ENCODE data around the gene CTTNBP2NL. TPM values are rescaled to one million over a fixed set of nuclear protein-coding genes. Genes with fewer than 3 reads are reported as not detected.
A peak's percentile ranks its signal among the peaks of the same experiment; 100 is the strongest.

CTTNBP2NL gene
- total RNA-seq, 1 experiment from 2014 or later, result 38.8 TPM

DNA sequence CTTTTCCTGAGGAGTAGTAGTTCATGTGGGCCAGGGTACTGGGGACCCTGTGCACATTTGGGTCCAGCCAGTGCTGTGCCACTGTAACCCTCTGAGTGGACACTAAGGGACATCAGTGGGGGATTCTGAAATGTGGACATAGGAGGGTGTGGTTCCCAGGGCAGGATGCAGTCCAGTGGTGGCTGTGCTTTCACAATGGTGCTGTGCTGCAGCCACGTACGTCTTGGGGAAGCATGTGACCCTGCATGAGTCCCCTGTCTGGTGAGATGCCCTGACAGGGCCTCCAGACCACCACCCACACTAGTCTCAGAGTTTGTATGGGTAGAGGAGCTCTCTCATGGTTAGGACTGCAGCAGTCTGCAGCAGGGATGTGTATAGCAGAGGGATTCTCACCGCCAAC lies 75.0 kb downstream of the CTTNBP2NL start:
- peaks cover 16 to 19% of the 10 kb centered on the region in 2 experiments for H3K4me1 Mint-ChIP-seq

More for the DNA sequence above, 75.0 kb downstream of the CTTNBP2NL start:
- H4K8ac ChIP-seq (replicated peaks; ENCODE audit: insufficient read length, low read depth, low read length), result no peak overlapping the region
- H3K79me1 ChIP-seq (ENCODE audit: insufficient read depth, low read depth, low read length, poor library complexity, severe bottlenecking), result no peaks in the 10 kb centered on the region
- no peaks in the 10 kb centered on the region for H3K79me2 ChIP-seq (ENCODE audit: insufficient read depth, low read length)
- no peak overlapping the region for H3K9ac ChIP-seq (ENCODE audit: extremely low read depth, insufficient read length, low read length)
- H2BK120ac ChIP-seq (ENCODE audit: low read depth, low read length, poor library complexity, severe bottlenecking), result no peak overlapping the region
- H4K91ac ChIP-seq (ENCODE audit: insufficient read length, low read depth, low read length), result no peak overlapping the region
- H3K27ac ChIP-seq (ENCODE audit: insufficient read length, low read depth, low read length), result no peak overlapping the region
- Mint-ChIP-seq H3K36me3 (ENCODE audit: insufficient read depth in 1 of 3, low read depth in 3 of 3) (peaks cover 0 to 1% (median 0%) of the 10 kb centered on the region in 3 experiments; a peak in 2 of 7 replicates), H3K4me3 (no peak overlapping the region; a peak in 1 of 5 replicates), H3K27ac (peak overlapping the region in 1 of 3 experiments; percentile 25; a peak in 1 of 7 replicates), H3K27me3 (ENCODE audit: low read depth) (peaks cover 7% of the 10 kb centered on the region), H3K9me3 (peaks cover 0 to 6% of the 10 kb centered on the region in 2 experiments; a peak in 2 of 5 replicates)
- no peak for TF ChIP-seq CTCF (conservative IDR thresholded peaks at IDR 0.05)
- H3K27me3 ChIP-seq (ENCODE audit: insufficient read depth, low read length), result 0 out of 2 replicates have a peak, but pooled peaks cover 2% of the 10 kb centered on the region
- no peak for DNase-seq
- no peak overlapping the region for H3K56ac ChIP-seq (ENCODE audit: insufficient read length, low read depth, low read length)
- H2BK12ac ChIP-seq (ENCODE audit: insufficient read length, low read depth, low read length), result no peak overlapping the region
- H3K23ac ChIP-seq (ENCODE audit: insufficient read length, low read depth, low read length), result no peak overlapping the region
- no CpG with 5 or more reads among the region's 3 CpGs for WGBS (ENCODE audit: extremely low coverage, insufficient read length, low lambda C conversion rate)
- no peak overlapping the region for H2BK15ac ChIP-seq (ENCODE audit: low read depth, low read length)
- no peak overlapping the region for H3K14ac ChIP-seq (ENCODE audit: insufficient read depth, low read length)
- H4K5ac ChIP-seq (ENCODE audit: insufficient read length, low read depth, low read length), result no peak overlapping the region
- no peak overlapping the region for H2AK5ac ChIP-seq (ENCODE audit: insufficient read length, low read length)
- H4K20me1 ChIP-seq (ENCODE audit: control insufficient read depth, insufficient read depth, insufficient read length), result peaks cover 2% of the 10 kb centered on the region
- H3K4me1 ChIP-seq (ENCODE audit: insufficient read depth, low read length), result no peaks in the 10 kb centered on the region; the same call in 1 of the 2 replicates
- no peaks in the 10 kb centered on the region for H3K23me2 ChIP-seq (ENCODE audit: insufficient read length, low read depth, low read length, poor library complexity, severe bottlenecking)
- no peak overlapping the region for H3K4me2 ChIP-seq (ENCODE audit: insufficient read depth, insufficient read length, low read length)
- no peak overlapping the region for H3T11ph ChIP-seq (ENCODE audit: low read length)
- no peak overlapping the region for H3K18ac ChIP-seq (ENCODE audit: insufficient read length, low read depth, low read length)
- H3K4ac ChIP-seq (ENCODE audit: low read depth, low read length), result no peak overlapping the region
- no peaks in the 10 kb centered on the region for H3K9me3 ChIP-seq (ENCODE audit: control insufficient read depth, low read depth, low read length)
- H2BK20ac ChIP-seq (ENCODE audit: low read depth, low read length, poor library complexity, severe bottlenecking), result no peak overlapping the region
- H2BK5ac ChIP-seq (ENCODE audit: insufficient read length, low read length), result no peak overlapping the region
- H2AFZ ChIP-seq (ENCODE audit: low read length), result no peak overlapping the region
